Trophoblast cell (in vitro differentiated cells and primary cell): Measurements from ENCODE around the gene TSPAN32.

ENCODE experiments used
- DNase-seq, 2 donors: peaks; one replicate each; pipeline ENCODE4 v3.0.0-alpha.2; 2016
- H2AFZ ChIP-seq: 2 replicates; pipeline ENCODE4 v1.6.1; 2013; ENCODE audit warnings: low read length, moderate library complexity, mild to moderate bottlenecking; ENCODE audit not compliant: insufficient read depth, poor library complexity
- H2AK5ac ChIP-seq: 2 replicates; pipeline ENCODE4 v1.6.1; 2013; ENCODE audit warnings: mild to moderate bottlenecking, low read length
- H2BK120ac ChIP-seq: 2 replicates; pipeline ENCODE4 v1.6.1; 2013; ENCODE audit warnings: low read length, mild to moderate bottlenecking, moderate library complexity; ENCODE audit not compliant: insufficient read depth, poor library complexity
- H2BK12ac ChIP-seq: 2 replicates; pipeline ENCODE4 v1.6.1; 2013; ENCODE audit warnings: mild to moderate bottlenecking, low read length, moderate library complexity
- H2BK5ac ChIP-seq: 2 replicates; pipeline ENCODE4 v1.6.1; 2013; ENCODE audit warnings: low read length, low read depth, moderate library complexity, mild to moderate bottlenecking; ENCODE audit not compliant: poor library complexity
- H3K14ac ChIP-seq: 2 replicates; pipeline ENCODE4 v1.6.1; 2013; ENCODE audit warnings: mild to moderate bottlenecking, low read length
- H3K18ac ChIP-seq: 2 replicates; pipeline ENCODE4 v1.6.1; 2013; ENCODE audit warnings: mild to moderate bottlenecking, low read length
- H3K23ac ChIP-seq: 2 replicates; pipeline ENCODE4 v1.6.1; 2013; ENCODE audit warnings: low read length
- H3K27ac ChIP-seq: 2 replicates; pipeline ENCODE4 v1.5.1; 2013; ENCODE audit warnings: low read depth, mild to moderate bottlenecking, inconsistent platforms, low read length, moderate library complexity
- H3K27me3 ChIP-seq: 2 replicates; pipeline ENCODE4 v1.6.1; 2013; ENCODE audit warnings: inconsistent platforms, mild to moderate bottlenecking, low read length, moderate library complexity; ENCODE audit not compliant: insufficient read depth
- H3K36me3 ChIP-seq, 2 experiments: 1 replicate in 1 of 2; 2 replicates in 1 of 2; pipeline ENCODE4 v1.6.1; 2013; ENCODE audit warnings: low read length in 2 of 2, mild to moderate bottlenecking in 2 of 2, moderate library complexity in 1 of 2; ENCODE audit not compliant: insufficient read depth in 2 of 2, control insufficient read depth in 1 of 2
- H3K4ac ChIP-seq: 2 replicates; pipeline ENCODE4 v1.6.1; 2013; ENCODE audit warnings: low read depth, mild to moderate bottlenecking, low read length, moderate library complexity
- H3K4me1 ChIP-seq, 2 experiments: 1 replicate in 1 of 2; 2 replicates in 1 of 2; pipeline ENCODE4 v1.6.1; 2013; ENCODE audit warnings: low read length in 2 of 2, mild to moderate bottlenecking in 2 of 2, moderate library complexity in 1 of 2; ENCODE audit not compliant: insufficient read depth in 2 of 2, control insufficient read depth in 1 of 2
- H3K4me2 ChIP-seq: 2 replicates; pipeline ENCODE4 v1.6.1; 2013; ENCODE audit warnings: inconsistent platforms, mild to moderate bottlenecking, low read length, moderate library complexity
- H3K4me3 ChIP-seq: 2 replicates; pipeline ENCODE4 v1.5.1; 2013; ENCODE audit warnings: mild to moderate bottlenecking, low read depth, low read length, inconsistent platforms
- H3K79me1 ChIP-seq: one replicate; pipeline ENCODE4 v1.6.1; 2013; ENCODE audit warnings: low read length
- H3K79me2 ChIP-seq: 2 replicates; pipeline ENCODE4 v1.6.1; 2013; ENCODE audit warnings: low read length, mild to moderate bottlenecking; ENCODE audit not compliant: control insufficient read depth, insufficient read depth, poor library complexity
- H3K9ac ChIP-seq: 2 replicates; pipeline ENCODE4 v1.6.1; 2013; ENCODE audit warnings: mild to moderate bottlenecking, low read length
- H3K9me3 ChIP-seq: 2 replicates; pipeline ENCODE4 v1.6.1; 2013; ENCODE audit warnings: low read depth, mild to moderate bottlenecking, control low read depth, inconsistent platforms, low read length; ENCODE audit not compliant: insufficient read depth
- H4K12ac ChIP-seq: 2 replicates; pipeline ENCODE4 v1.6.1; 2013; ENCODE audit warnings: low read depth, mild to moderate bottlenecking, low read length, moderate library complexity
- H4K8ac ChIP-seq: 2 replicates; pipeline ENCODE4 v1.6.1; 2013; ENCODE audit warnings: low read depth, mild to moderate bottlenecking, low read length, moderate library complexity
- H4K91ac ChIP-seq: one replicate; pipeline ENCODE4 v1.6.1; 2013; ENCODE audit warnings: low read depth, mild to moderate bottlenecking, low read length, moderate library complexity
- WGBS: extraction: QIAGEN DNeasy Blood & Tissue Kit; methylation state at CpG from one replicate; pipeline ENCODE4 v1.1.7; 2013; ENCODE audit warnings: missing lambda C conversion rate; ENCODE audit not compliant: insufficient read length, insufficient coverage; ENCODE audit errors: extremely low coverage; 5-methylcytosine and 5-hydroxymethylcytosine counted together

TSPAN32 gene

GRCh38 chr11:2264366-2265053, 37.3 kb upstream of the TSPAN32 start:
- no peak overlapping the region for H2AFZ ChIP-seq
- H2BK12ac ChIP-seq, result no peak overlapping the region
- peaks cover 9% of the 10 kb centered on the region for H3K27me3 ChIP-seq
- H3K4ac ChIP-seq, result no peak overlapping the region
- H3K14ac ChIP-seq, result no peak overlapping the region
- H3K4me2 ChIP-seq, result no peak overlapping the region
- H2BK120ac ChIP-seq, result no peak overlapping the region
- WGBS, result no CpG with 5 or more reads among the region's 22 CpGs
- H3K18ac ChIP-seq, result no peak overlapping the region
- no peak overlapping the region for H2AK5ac ChIP-seq
- no peak overlapping the region for H3K27ac ChIP-seq
- no peaks in the 10 kb centered on the region for H3K79me1 ChIP-seq
- H3K79me2 ChIP-seq, result no peaks in the 10 kb centered on the region
- no peak overlapping the region for H3K9ac ChIP-seq
- peak in 1 of 2 donors; percentile 64 for DNase-seq
- H3K9me3 ChIP-seq, result peaks cover 4% of the 10 kb centered on the region
- H4K12ac ChIP-seq, result no peak overlapping the region
- no peak overlapping the region for H4K8ac ChIP-seq
- H4K91ac ChIP-seq, result no peak overlapping the region
- H3K4me3 ChIP-seq, result no peak overlapping the region
- no peak overlapping the region for H2BK5ac ChIP-seq
- H3K23ac ChIP-seq, result no peak overlapping the region
- no peaks in the 10 kb centered on the region for H3K36me3 ChIP-seq
- peaks cover 0 to 4% of the 10 kb centered on the region in 2 experiments for H3K4me1 ChIP-seq

GRCh38 chr11:2265396-2265795, 36.4 kb upstream of the TSPAN32 start:
- no peaks in the 10 kb centered on the region for H3K36me3 ChIP-seq
- H3K27me3 ChIP-seq, result peaks cover 18% of the 10 kb centered on the region
- no peak overlapping the region for H2BK12ac ChIP-seq
- peak; percentile 78 to 88 for DNase-seq
- H3K4ac ChIP-seq, result no peak overlapping the region
- no peaks in the 10 kb centered on the region for H3K79me1 ChIP-seq
- H3K4me1 ChIP-seq, result peaks cover 6 to 13% of the 10 kb centered on the region in 2 experiments
- H2AK5ac ChIP-seq, result no peak overlapping the region
- H3K79me2 ChIP-seq, result no peaks in the 10 kb centered on the region
- no peak overlapping the region for H4K91ac ChIP-seq
- no peak overlapping the region for H2AFZ ChIP-seq
- H3K18ac ChIP-seq, result no peak overlapping the region
- H4K8ac ChIP-seq, result no peak overlapping the region
- H3K27ac ChIP-seq, result no peak overlapping the region
- no peak overlapping the region for H3K23ac ChIP-seq
- H2BK5ac ChIP-seq, result no peak overlapping the region
- H3K9ac ChIP-seq, result no peak overlapping the region
- H3K14ac ChIP-seq, result no peak overlapping the region
- H2BK120ac ChIP-seq, result no peak overlapping the region
- no peak overlapping the region for H4K12ac ChIP-seq
- no peak overlapping the region for H3K4me3 ChIP-seq
- no peak overlapping the region for H3K4me2 ChIP-seq
- H3K9me3 ChIP-seq, result peaks cover 6% of the 10 kb centered on the region
- no CpG with 5 or more reads among the region's 2 CpGs for WGBS

DNA sequence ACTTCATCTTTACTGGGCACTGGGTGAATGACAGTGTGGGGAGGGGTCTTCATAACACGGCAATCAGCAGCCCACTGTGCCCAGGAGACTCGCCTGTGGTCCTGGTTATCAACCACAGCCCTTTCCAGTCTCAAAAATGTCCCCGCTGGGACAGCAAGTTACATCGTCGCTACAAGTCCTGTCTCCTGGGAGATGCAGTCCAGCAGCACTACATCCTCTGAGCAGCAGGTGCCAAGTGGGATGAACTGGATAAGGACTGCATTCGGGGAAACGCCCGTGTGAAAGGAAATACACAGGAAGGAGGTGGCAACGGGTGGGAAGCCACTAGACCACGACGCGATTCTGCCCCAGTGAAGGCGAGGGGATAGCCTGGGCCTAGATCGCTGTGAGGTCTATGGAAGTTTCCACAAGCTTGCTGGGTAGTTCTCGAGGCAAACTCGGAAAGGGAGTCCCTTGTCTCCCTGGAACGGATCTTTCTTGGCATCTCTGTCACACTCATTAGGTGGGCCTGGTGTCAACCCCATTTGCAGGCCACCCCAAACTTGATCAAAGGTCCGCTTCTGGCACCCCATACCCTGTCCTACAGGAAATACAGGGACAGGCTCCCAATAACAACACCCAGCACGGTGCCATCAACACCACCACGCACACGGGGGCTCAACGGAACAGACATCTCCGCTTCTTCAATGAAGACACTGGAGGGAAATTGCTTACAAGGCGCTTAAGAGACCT, 35.8 kb upstream of the TSPAN32 start:
- H3K18ac ChIP-seq, result no peak overlapping the region
- H2AK5ac ChIP-seq, result no peak overlapping the region
- no peak overlapping the region for H3K4me2 ChIP-seq
- no peaks in the 10 kb centered on the region for H3K79me1 ChIP-seq
- no CpG with 5 or more reads among the region's 24 CpGs for WGBS
- peaks cover 8% of the 10 kb centered on the region for H3K9me3 ChIP-seq
- H3K14ac ChIP-seq, result no peak overlapping the region
- no peak overlapping the region for H3K4ac ChIP-seq
- no peak overlapping the region for H4K12ac ChIP-seq
- H4K91ac ChIP-seq, result no peak overlapping the region
- no peak overlapping the region for H4K8ac ChIP-seq
- no peak overlapping the region for H3K9ac ChIP-seq
- no peak overlapping the region for H3K23ac ChIP-seq
- H2BK5ac ChIP-seq, result no peak overlapping the region
- H3K4me3 ChIP-seq, result no peak overlapping the region
- peaks cover 24% of the 10 kb centered on the region for H3K27me3 ChIP-seq
- no peaks in the 10 kb centered on the region for H3K36me3 ChIP-seq
- DNase-seq, result peak in 1 of 2 donors; percentile 62
- no peak overlapping the region for H2BK12ac ChIP-seq
- peaks cover 12 to 19% of the 10 kb centered on the region in 2 experiments for H3K4me1 ChIP-seq
- H2AFZ ChIP-seq, result no peak overlapping the region
- H3K27ac ChIP-seq, result no peak overlapping the region
- H3K79me2 ChIP-seq, result no peaks in the 10 kb centered on the region
- H2BK120ac ChIP-seq, result no peak overlapping the region

GRCh38 chr11:2266586-2267305, 35.1 kb upstream of the TSPAN32 start:
- Histone ChIP-seq H3K27ac (no peak overlapping the region), H3K14ac (no peak overlapping the region), H3K79me1 (no peaks in the 10 kb centered on the region), H2BK5ac (no peak overlapping the region), H3K9me3 (peaks cover 11% of the 10 kb centered on the region), H3K36me3 (no peaks in the 10 kb centered on the region), H3K27me3 (peaks cover 30% of the 10 kb centered on the region), H2AFZ (no peak overlapping the region), H3K4ac (no peak overlapping the region), H3K4me3 (no peak overlapping the region), H3K4me1 (peaks cover 16 to 25% of the 10 kb centered on the region in 2 experiments), H3K23ac (no peak overlapping the region), H4K91ac (no peak overlapping the region), H2BK120ac (no peak overlapping the region), H4K12ac (no peak overlapping the region), H4K8ac (no peak overlapping the region), H2BK12ac (no peak overlapping the region), H2AK5ac (no peak overlapping the region), H3K18ac (no peak overlapping the region), H3K9ac (no peak overlapping the region), H3K79me2 (no peaks in the 10 kb centered on the region), H3K4me2 (no peak overlapping the region)
- WGBS, result no CpG with 5 or more reads among the region's 26 CpGs
- DNase-seq, result peak in 1 of 2 donors; percentile 40
